GM21360 (cell line): ENCODE results near the gene KCNN4.

ENCODE experiments used
- ATAC-seq: cut with Tn5 transposase; IDR thresholded peaks from one replicate; pipeline ENCODE4 v1.9.1; 2021; ENCODE audit warnings: mild to moderate bottlenecking, moderate library complexity; ENCODE audit not compliant: unreplicated experiment

Gene KCNN4

DNA sequence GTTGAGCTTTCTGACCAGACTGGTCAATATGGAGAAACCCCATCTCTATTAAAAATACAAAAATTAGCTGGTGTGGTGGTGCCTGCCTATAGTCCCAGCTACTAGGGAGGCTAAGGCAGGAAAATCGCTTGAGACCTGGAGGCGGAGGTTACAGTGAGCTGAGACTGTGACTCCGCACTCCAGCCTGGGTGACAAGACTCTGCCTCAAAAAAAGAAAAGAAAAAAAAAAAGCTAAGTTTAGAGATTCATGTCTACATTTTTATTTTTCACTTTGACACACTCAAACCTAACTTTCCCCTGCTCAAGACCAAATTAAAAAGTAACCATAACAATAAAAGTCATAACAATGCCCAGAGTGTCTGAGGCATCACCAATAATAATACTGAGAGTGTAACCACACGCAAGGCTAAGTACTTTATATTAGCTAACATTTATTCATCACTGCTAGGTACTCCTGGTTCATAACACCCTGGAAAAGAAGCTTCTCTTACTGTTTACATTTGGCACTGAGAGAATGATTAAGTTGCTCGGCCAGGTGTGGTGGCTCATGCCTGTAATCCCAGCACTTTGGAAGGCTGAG lies 59.2 kb downstream of the KCNN4 start:
- ATAC-seq: no peak

DNA sequence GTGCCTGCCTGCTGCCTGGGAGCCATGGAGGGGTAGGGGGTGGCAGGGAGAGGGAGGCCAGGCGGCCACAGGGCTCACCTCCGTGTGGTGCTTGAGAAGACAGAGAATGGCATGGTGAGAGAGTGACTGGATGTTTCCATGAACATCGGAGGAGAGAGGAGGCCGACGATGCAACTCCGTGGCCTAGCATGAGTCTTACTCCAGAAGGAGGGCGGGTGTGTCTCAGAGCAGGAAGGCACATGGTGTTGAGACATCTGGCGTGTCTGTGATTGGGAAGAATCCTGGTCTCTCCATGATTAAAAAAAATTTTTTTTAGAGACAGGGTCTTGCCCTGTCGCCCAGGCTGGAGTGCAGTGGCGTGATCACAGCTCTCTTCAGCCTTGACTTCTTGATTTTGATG lies 59.8 kb downstream of the KCNN4 start:
- ATAC-seq: no peak

GRCh38 chr19:43719918-43720317 lies 60.9 kb downstream of the KCNN4 start:
- ATAC-seq: no peak

DNA sequence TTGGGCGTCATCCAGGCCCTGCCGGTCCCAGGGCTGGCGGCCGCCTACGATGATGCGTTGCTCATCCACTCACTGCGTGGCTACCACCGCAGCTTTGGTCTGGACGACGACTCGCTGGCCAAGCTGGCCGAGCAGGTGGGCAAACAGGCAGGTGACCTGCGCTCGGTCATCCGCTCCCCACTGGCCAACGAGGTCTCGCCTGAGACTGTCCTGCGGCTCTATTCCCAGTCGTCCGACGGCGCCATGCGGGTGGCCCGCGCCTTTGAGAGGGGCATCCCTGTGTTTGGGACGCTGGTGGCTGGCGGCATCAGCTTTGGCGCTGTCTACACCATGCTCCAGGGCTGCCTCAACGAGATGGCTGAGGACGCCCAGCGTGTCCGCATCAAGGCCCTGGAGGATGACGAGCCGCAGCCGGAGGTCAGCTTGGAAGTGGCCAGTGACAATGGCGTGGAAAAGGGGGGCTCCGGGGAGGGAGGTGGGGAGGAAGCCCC lies 61.4 kb downstream of the KCNN4 start:
- no peak for ATAC-seq

GRCh38 chr19:43718627-43719377 lies 62.0 kb downstream of the KCNN4 start:
- no peak for ATAC-seq
